Activated CD4-positive, alpha-beta T cell treated with anti-CD3 and anti-CD28 coated beads, Interleukin-2, amount 10 ng/mL, durations not matched to agents 24 days and 14 days (primary cell): ENCODE results near the gene LCN2. TPM values are rescaled to one million over a fixed set of nuclear protein-coding genes. Genes with fewer than 3 reads are reported as not detected.
"Not testable (repeated sequence)": the region's sequence is repeated elsewhere in the genome, so short reads cannot be mapped to it uniquely, and the experiment has no call there.

Source experiments
- DNase-seq: peaks from one replicate; pipeline ENCODE4 v3.0.0; 2022
- H3K27ac Mint-ChIP-seq: one replicate; pipeline ENCODE4 v1.8.0; 2022; ENCODE audit warnings: mild to moderate bottlenecking, mixed read lengths
- H3K27me3 Mint-ChIP-seq: one replicate; pipeline ENCODE4 v1.8.0; 2022; ENCODE audit warnings: mixed read lengths
- H3K36me3 Mint-ChIP-seq: one replicate; pipeline ENCODE4 v1.8.0; 2022; ENCODE audit warnings: low read depth, mild to moderate bottlenecking, mixed read lengths
- H3K4me1 Mint-ChIP-seq: one replicate; pipeline ENCODE4 v1.8.0; 2021; ENCODE audit warnings: mixed read lengths
- H3K4me3 Mint-ChIP-seq: one replicate; pipeline ENCODE4 v1.8.0; 2022; ENCODE audit warnings: mild to moderate bottlenecking, moderate library complexity, mixed read lengths
- H3K9me3 Mint-ChIP-seq: one replicate; pipeline ENCODE4 v1.8.0; 2021; ENCODE audit warnings: mixed read lengths
- intact Hi-C: fragments of 100-400 bp; cut with micrococcal nuclease; formaldehyde crosslinking; loops from one replicate; pipeline ENCODE4 v1.15.1; 2023
- total RNA-seq: library from RNA; stranded (reverse); gene quantifications from 2 replicates; pipeline ENCODE4 v1.2.3, GENCODE V29; 2022

Gene LCN2
- total RNA-seq, 1 donor from 2014 or later: not detected

GRCh38 chr9:128107468-128108268 is 41.6 kb upstream of the LCN2 start:
- DNase-seq: no peak
- no peaks in the 10 kb centered on the region for H3K9me3 Mint-ChIP-seq
- peaks cover 33% of the 10 kb centered on the region for H3K36me3 Mint-ChIP-seq
- H3K27ac Mint-ChIP-seq: no peak overlapping the region
- peaks cover 10% of the 10 kb centered on the region for H3K4me1 Mint-ChIP-seq
- intact Hi-C loops: no loop called here
- no peaks in the 10 kb centered on the region for H3K27me3 Mint-ChIP-seq
- no peak overlapping the region for H3K4me3 Mint-ChIP-seq

- H3K27me3 Mint-ChIP-seq: no peaks in the 10 kb centered on the region
- no peaks in the 10 kb centered on the region for H3K9me3 Mint-ChIP-seq
- H3K4me1 Mint-ChIP-seq: peaks cover 6% of the 10 kb centered on the region
- H3K27ac Mint-ChIP-seq: no peak overlapping the region
- no peak for DNase-seq
- intact Hi-C loops: no loop called here
- H3K4me3 Mint-ChIP-seq: no peak overlapping the region
- peaks cover 33% of the 10 kb centered on the region for H3K36me3 Mint-ChIP-seq
Measured at GRCh38 chr9:128108269-128109049, 40.8 kb upstream of the LCN2 start.

- Mint-ChIP-seq H3K36me3 (peaks cover 28% of the 10 kb centered on the region), H3K4me1 (peaks cover 3% of the 10 kb centered on the region), H3K27ac (no peak overlapping the region), H3K4me3 (no peak overlapping the region), H3K9me3 (no peaks in the 10 kb centered on the region), H3K27me3 (no peaks in the 10 kb centered on the region)
- no peak for DNase-seq
- intact Hi-C loops: no loop called here
Measured at GRCh38 chr9:128109050-128109709, 40.1 kb upstream of the LCN2 start.

GRCh38 chr9:128111726-128112125 is 37.5 kb upstream of the LCN2 start:
- H3K4me3 Mint-ChIP-seq, H3K27ac Mint-ChIP-seq, H3K9me3 Mint-ChIP-seq, H3K27me3 Mint-ChIP-seq, H3K4me1 Mint-ChIP-seq, DNase-seq, intact Hi-C loops: not testable (repeated sequence)
- H3K36me3 Mint-ChIP-seq: peaks cover 27% of the 10 kb centered on the region

GRCh38 chr9:128113526-128114325 is 35.5 kb upstream of the LCN2 start:
- no peak overlapping the region for H3K4me3 Mint-ChIP-seq
- peaks cover 12% of the 10 kb centered on the region for H3K4me1 Mint-ChIP-seq
- intact Hi-C loops: no loop called here
- DNase-seq: no peak
- H3K27me3 Mint-ChIP-seq: no peaks in the 10 kb centered on the region
- H3K27ac Mint-ChIP-seq: no peak overlapping the region
- peaks cover 24% of the 10 kb centered on the region for H3K36me3 Mint-ChIP-seq
- no peaks in the 10 kb centered on the region for H3K9me3 Mint-ChIP-seq

- Mint-ChIP-seq H3K4me1 (peaks cover 11% of the 10 kb centered on the region), H3K4me3 (no peak overlapping the region)
Measured at GRCh38 chr9:128114326-128115186, 34.7 kb upstream of the LCN2 start.

GRCh38 chr9:128115187-128116103 is 33.8 kb upstream of the LCN2 start:
- DNase-seq: no peak
- intact Hi-C loops: loop anchor here (2.0 to 5.0 kb wide), 3 partner anchors 33 to 173 kb away; no protein-coding TSS in a partner anchor
- H3K36me3 Mint-ChIP-seq: peaks cover 18% of the 10 kb centered on the region
- H3K4me1 Mint-ChIP-seq: peaks cover 9% of the 10 kb centered on the region
- no peak overlapping the region for H3K4me3 Mint-ChIP-seq
- H3K27ac Mint-ChIP-seq: no peak overlapping the region
- H3K9me3 Mint-ChIP-seq: no peaks in the 10 kb centered on the region
- H3K27me3 Mint-ChIP-seq: no peaks in the 10 kb centered on the region

More at GRCh38 chr9:128114326-128115186, 34.7 kb upstream of the LCN2 start:
- peaks cover 20% of the 10 kb centered on the region for H3K36me3 Mint-ChIP-seq
- DNase-seq: no peak
- H3K27me3 Mint-ChIP-seq: no peaks in the 10 kb centered on the region
- no peaks in the 10 kb centered on the region for H3K9me3 Mint-ChIP-seq
- H3K27ac Mint-ChIP-seq: no peak overlapping the region
- intact Hi-C loops: loop anchor here (5.0 kb wide), 2 partner anchors 32 to 87 kb away; no protein-coding TSS in a partner anchor

GRCh38 chr9:128116104-128117083 is 32.9 kb upstream of the LCN2 start:
- intact Hi-C loops: loop anchor here (1.0 to 5.0 kb wide), 4 partner anchors 11 to 174 kb away; partner anchors contain the start of gene PTGES2

GRCh38 chr9:128117613-128118471 is 31.4 kb upstream of the LCN2 start:
- intact Hi-C loops: loop anchor here (1.0 to 5.0 kb wide), 4 partner anchors 9 to 175 kb away; partner anchors contain the start of gene PTGES2
- peak overlapping the region; percentile 29 for H3K27ac Mint-ChIP-seq
- no peaks in the 10 kb centered on the region for H3K27me3 Mint-ChIP-seq
- H3K36me3 Mint-ChIP-seq: peaks cover 18% of the 10 kb centered on the region
- H3K4me1 Mint-ChIP-seq: peaks cover 9% of the 10 kb centered on the region
- no peaks in the 10 kb centered on the region for H3K9me3 Mint-ChIP-seq
- no peak overlapping the region for H3K4me3 Mint-ChIP-seq
- DNase-seq: peak; percentile 99

More at GRCh38 chr9:128116104-128117083, 32.9 kb upstream of the LCN2 start:
- Mint-ChIP-seq H3K4me3 (no peak overlapping the region), H3K27me3 (no peaks in the 10 kb centered on the region), H3K4me1 (peaks cover 9% of the 10 kb centered on the region), H3K36me3 (peaks cover 18% of the 10 kb centered on the region), H3K9me3 (no peaks in the 10 kb centered on the region), H3K27ac (no peak overlapping the region)
- DNase-seq: no peak

- intact Hi-C loops: loop anchor here (5.0 kb wide), 2 partner anchors 36 to 91 kb away; no protein-coding TSS in a partner anchor
- Mint-ChIP-seq H3K4me3 (no peak overlapping the region), H3K4me1 (peaks cover 9% of the 10 kb centered on the region), H3K9me3 (no peaks in the 10 kb centered on the region), H3K27me3 (no peaks in the 10 kb centered on the region), H3K36me3 (peaks cover 17% of the 10 kb centered on the region), H3K27ac (no peak overlapping the region)
- DNase-seq: no peak
Measured at GRCh38 chr9:128118472-128118857, 30.8 kb upstream of the LCN2 start.
